GM12878 (cell line): ENCODE data around the gene MMP20. TPM values are rescaled to one million over a fixed set of nuclear protein-coding genes. Genes with fewer than 3 reads are reported as not detected.

Source experiments
- ATAC-seq: fragments of 200-7000 bp; cut with Tn5 transposase; 3 replicates; pipeline ENCODE4 v1.9.1; 2020; ENCODE audit warnings: mild to moderate bottlenecking, moderate library complexity
- BruUV-seq: library from RNA; stranded (reverse); fragments of 400-500 nt; replicated peaks from 2 replicates; lab custom pipeline; 2021; lab: Mats Ljungman, UMichigan
- CTCF ChIA-PET: fragments of 300-600 bp; sonication (Branson Sonifier 250); formaldehyde crosslinking; extraction: SDS; loops from one replicate; lab custom pipeline; 2021; ENCODE audit warnings: inconsistent platforms; lab: Yijun Ruan, JAX
- POLR2A ChIA-PET: fragments of 350-600 bp; formaldehyde crosslinking; extraction: SDS; loops from one replicate; lab custom pipeline; 2021; ENCODE audit warnings: inconsistent platforms; lab: Charles Lee
- RAD21 ChIA-PET: fragments of 300-600 bp; sonication (Branson Sonifier 250); formaldehyde crosslinking; loops from one replicate; lab custom pipeline; 2023; ENCODE audit warnings: antibody characterized with exemption; ENCODE audit not compliant: unreplicated experiment; lab: Charles Lee
- SMC1A ChIA-PET: fragments of 300-600 bp; sonication (Branson Sonifier 250); formaldehyde crosslinking; loops from one replicate; lab custom pipeline; 2023; ENCODE audit not compliant: unreplicated experiment, uncharacterized antibody; lab: Charles Lee
- DNase-seq: peaks from one replicate; pipeline ENCODE4 v3.0.0-alpha.2; 2011; ENCODE audit warnings: low read depth, low spot score
- FAIRE-seq: peaks from 3 replicates; lab custom pipeline; 2011; peaks lifted over from hg19 to GRCh38; lab: Jason Lieb, UNC
- H2AFZ ChIP-seq: 2 replicates; pipeline ENCODE4 v1.6.0; 2011; ENCODE audit warnings: low read depth, low read length, control low read depth; ENCODE audit not compliant: control insufficient read depth
- H3K27ac ChIP-seq: 2 replicates; pipeline ENCODE4 v1.5.1; 2011; ENCODE audit warnings: control low read depth; ENCODE audit not compliant: control insufficient read depth, insufficient read depth
- H3K27me3 ChIP-seq, 2 experiments: replicated peaks in 1 of 2; 2 replicates each; pipeline versions ENCODE4 v1.6.0 to v1.6.1; 2011; ENCODE audit warnings: low read length in 1 of 2; ENCODE audit not compliant: control insufficient read depth in 2 of 2, insufficient read depth in 2 of 2
- H3K36me3 ChIP-seq, 2 experiments: 2 replicates each; pipeline ENCODE4 v1.5.1; 2011; ENCODE audit warnings: low read length in 1 of 2; ENCODE audit not compliant: control insufficient read depth in 2 of 2, insufficient read depth in 2 of 2
- H3K4me1 ChIP-seq: 2 replicates; pipeline ENCODE4 v1.6.1; 2011; ENCODE audit warnings: mild to moderate bottlenecking, low read length, moderate library complexity, mixed read lengths; ENCODE audit not compliant: control insufficient read depth, insufficient read depth
- H3K4me2 ChIP-seq: 2 replicates; pipeline ENCODE4 v1.6.0; 2011; ENCODE audit warnings: control low read depth; ENCODE audit not compliant: control insufficient read depth, insufficient read depth
- H3K4me3 ChIP-seq: fragments of 200-600 bp; sonication (generic); 2 replicates; pipeline ENCODE4 v1.5.1; 2016
- H3K79me2 ChIP-seq: 2 replicates; pipeline ENCODE4 v1.6.0; 2011; ENCODE audit warnings: low read length; ENCODE audit not compliant: control insufficient read depth, insufficient read depth
- H3K9ac ChIP-seq: 2 replicates; pipeline ENCODE4 v1.8.0; 2011; ENCODE audit warnings: low read length, control low read depth, mixed read lengths; ENCODE audit not compliant: control insufficient read depth, insufficient read depth
- H3K9me3 ChIP-seq: replicated peaks from 3 replicates; pipeline ENCODE4 v1.5.1; 2011; ENCODE audit warnings: mild to moderate bottlenecking, low read length; ENCODE audit not compliant: control insufficient read depth, insufficient read depth
- H4K20me1 ChIP-seq: 2 replicates; pipeline ENCODE4 v1.6.0; 2011; ENCODE audit not compliant: control insufficient read depth, insufficient read depth
- BRCA1 ChIP-seq: IDR thresholded peaks from 2 replicates; pipeline ENCODE4 v1.6.1; 2011; ENCODE audit warnings: low read depth, low read length, improper control_type of control experiment
- EGR1 ChIP-seq, 2 experiments: IDR thresholded peaks; 1 replicate in 1 of 2; 2 replicates in 1 of 2; pipeline ENCODE4 v1.6.1; 2011 to 2012; ENCODE audit warnings: low read depth in 2 of 2, low read length in 2 of 2, borderline replicate concordance in 1 of 2, mild to moderate bottlenecking in 1 of 2, moderate library complexity in 1 of 2
- NFYB ChIP-seq: IDR thresholded peaks from 2 replicates; pipeline ENCODE4 v1.6.1; 2011; ENCODE audit warnings: low read depth, mild to moderate bottlenecking, low read length, improper control_type of control experiment, moderate library complexity; ENCODE audit not compliant: insufficient read depth
- NR2F1 ChIP-seq: fragments of 450-650 bp; conservative IDR thresholded peaks from 2 replicates; pipeline ENCODE4 v1.6.1; 2017; ENCODE audit warnings: mild to moderate bottlenecking
- ZNF217 ChIP-seq: fragments of 450-650 bp; IDR thresholded peaks from 2 replicates; pipeline ENCODE4 v1.6.1; 2017; ENCODE audit warnings: antibody characterized with exemption, mild to moderate bottlenecking
- WGBS: methylation state at CpG from one replicate; pipeline ENCODE4 v1.1.6; 2016; ENCODE audit warnings: low lambda C conversion rate; ENCODE audit not compliant: insufficient replicate concordance, insufficient coverage; ENCODE audit errors: missing lambda C conversion rate; 5-methylcytosine and 5-hydroxymethylcytosine counted together
- in situ Hi-C: fragments of 300-500 bp; cut with MboI; formaldehyde crosslinking; loops from 9 replicates; pipeline ENCODE4 v1.14.3; 2018; ENCODE audit warnings: mixed read lengths
- intact Hi-C: fragments of 100-400 bp; cut with micrococcal nuclease; formaldehyde crosslinking; loops from one replicate; pipeline ENCODE4 v1.14.2; 2022; ENCODE audit not compliant: unreplicated experiment
- polyA plus RNA-seq, 11 experiments: library from polyadenylated mRNA; depleted of rRNA in 4 of 11; unstranded in 6 of 11; stranded (reverse) in 5 of 11; fragments of >200 nt; fragmentation: Nextera tagmentation in 4 of 11; fragmentation: Illumina TruSeq in 1 of 11; extraction: Ambion mirVana in 4 of 11; extraction: Trizol in 1 of 11; gene quantifications; 1 replicate in 1 of 11; 2 replicates in 10 of 11; pipeline versions ENCODE4 v1.2.1 to v1.2.3, GENCODE V29; 2011 to 2016; ENCODE audit warnings: inconsistent platforms in 2 of 11, missing spikeins in 2 of 11, low read depth in 1 of 11
- total RNA-seq, 4 experiments: library from RNA; depleted of rRNA in 3 of 4; stranded (reverse); fragments of >200 nt in 3 of 4; fragmentation: Illumina TruSeq in 1 of 4; extraction: Trizol in 1 of 4; gene quantifications; 2 replicates each; pipeline versions ENCODE4 v1.2.1 to v1.2.3, GENCODE V29; 2013 to 2021
- TF ChIP-seq, protein P1 (sequence below): fragments of 450-650 bp; conservative IDR thresholded peaks from 2 replicates; pipeline ENCODE4 v1.6.1; 2017; ENCODE audit warnings: mild to moderate bottlenecking, moderate library complexity
- TF ChIP-seq, protein P2 (sequence below): IDR thresholded peaks from 2 replicates; pipeline ENCODE4 v1.6.1; 2011; ENCODE audit warnings: low read depth, mild to moderate bottlenecking, low read length, moderate library complexity, borderline replicate concordance; ENCODE audit errors: extremely low read depth

Gene MMP20
- total and polyA plus RNA-seq, 10 of the 15 experiments (the other 5 are each of a cell fraction or from before 2014, with no cell fraction given), result 0.10 to 0.57 (median 0.19) TPM; not detected in 2

DNA sequence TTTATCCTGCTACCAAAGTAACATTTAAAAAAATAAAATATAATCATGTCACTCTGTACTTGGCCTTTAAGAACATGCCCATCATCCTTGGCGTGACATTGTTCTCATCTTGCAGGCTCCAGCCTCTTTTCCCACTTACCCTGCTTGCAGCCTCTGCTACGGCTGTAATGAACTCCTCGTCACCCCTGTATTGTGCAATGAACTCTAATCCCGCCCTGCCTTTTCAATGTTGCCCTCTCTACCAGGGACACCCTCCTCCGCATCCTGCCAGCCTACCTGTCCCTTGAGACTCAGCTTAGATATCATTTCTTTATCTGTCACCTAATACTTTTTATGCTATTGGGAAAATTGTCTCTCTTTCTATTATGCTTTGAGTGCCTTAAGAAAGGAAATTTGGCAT lies 12.6 kb upstream of the MMP20 start:
- DNase-seq (no peak), FAIRE-seq (no peak), ATAC-seq (no peak)
- ChIA-PET POLR2A (no interaction called here), RAD21 (no interaction called here), CTCF (no interaction called here)
- Histone ChIP-seq H3K36me3 (no peaks in the 10 kb centered on the region), H4K20me1 (no peaks in the 10 kb centered on the region), H3K9me3 (no peaks in the 10 kb centered on the region), H3K4me3 (no peak overlapping the region), H3K27me3 (no peaks in the 10 kb centered on the region; a peak in 1 of 4 replicates)
- intact Hi-C loops, result no loop called here
- WGBS, result 9% methylated on average over 5 of the region's 5 CpGs
- BruUV-seq, result no TSS peak
- TF ChIP-seq BRCA1 (no peak), ZNF217 (no peak), EGR1 (IDR thresholded peaks at IDR 0.05; ENCODE audit: borderline replicate concordance in 1 of 2, low read depth in 2 of 2, low read length in 2 of 2) (no peak), NFYB (no peak), NR2F1 (no peak)
- TF ChIP-seq, protein P1, sequence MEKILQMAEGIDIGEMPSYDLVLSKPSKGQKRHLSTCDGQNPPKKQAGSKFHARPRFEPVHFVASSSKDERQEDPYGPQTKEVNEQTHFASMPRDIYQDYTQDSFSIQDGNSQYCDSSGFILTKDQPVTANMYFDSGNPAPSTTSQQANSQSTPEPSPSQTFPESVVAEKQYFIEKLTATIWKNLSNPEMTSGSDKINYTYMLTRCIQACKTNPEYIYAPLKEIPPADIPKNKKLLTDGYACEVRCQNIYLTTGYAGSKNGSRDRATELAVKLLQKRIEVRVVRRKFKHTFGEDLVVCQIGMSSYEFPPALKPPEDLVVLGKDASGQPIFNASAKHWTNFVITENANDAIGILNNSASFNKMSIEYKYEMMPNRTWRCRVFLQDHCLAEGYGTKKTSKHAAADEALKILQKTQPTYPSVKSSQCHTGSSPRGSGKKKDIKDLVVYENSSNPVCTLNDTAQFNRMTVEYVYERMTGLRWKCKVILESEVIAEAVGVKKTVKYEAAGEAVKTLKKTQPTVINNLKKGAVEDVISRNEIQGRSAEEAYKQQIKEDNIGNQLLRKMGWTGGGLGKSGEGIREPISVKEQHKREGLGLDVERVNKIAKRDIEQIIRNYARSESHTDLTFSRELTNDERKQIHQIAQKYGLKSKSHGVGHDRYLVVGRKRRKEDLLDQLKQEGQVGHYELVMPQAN, result no peak
- TF ChIP-seq, protein P2, sequence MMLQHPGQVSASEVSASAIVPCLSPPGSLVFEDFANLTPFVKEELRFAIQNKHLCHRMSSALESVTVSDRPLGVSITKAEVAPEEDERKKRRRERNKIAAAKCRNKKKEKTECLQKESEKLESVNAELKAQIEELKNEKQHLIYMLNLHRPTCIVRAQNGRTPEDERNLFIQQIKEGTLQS, result no peak
- TF ChIP-seq, all 136 proteins: peak for 0
- SMC1A ChIA-PET, result no interaction called here
- H3K4me2 ChIP-seq, result no peak overlapping the region
- H3K79me2 ChIP-seq, result no peaks in the 10 kb centered on the region
- H3K4me1 ChIP-seq, result no peaks in the 10 kb centered on the region
- no peak overlapping the region for H2AFZ ChIP-seq
- H3K9ac ChIP-seq, result no peak overlapping the region
- H3K27ac ChIP-seq, result no peak overlapping the region
- in situ Hi-C loops, result no loop called here
